K562 (cell line): Measurements from ENCODE around the gene FAM53A. TPM values are rescaled to one million over a fixed set of nuclear protein-coding genes. Genes with fewer than 3 reads are reported as not detected.

Source experiments
- BRF1 ChIP-seq: IDR thresholded peaks from 3 replicates; pipeline ENCODE4 v1.6.1; 2011; ENCODE audit warnings: borderline replicate concordance, mild to moderate bottlenecking; ENCODE audit not compliant: insufficient read length; ENCODE audit errors: extremely low read depth
- DACH1 ChIP-seq: fragments of 450-650 bp; IDR thresholded peaks from 2 replicates; pipeline ENCODE4 v1.6.1; 2018; ENCODE audit not compliant: partially characterized antibody
- E2F1 ChIP-seq: sonication (generic); formaldehyde crosslinking; IDR thresholded peaks from 2 replicates; pipeline ENCODE4 v1.8.1; 2023; ENCODE audit warnings: mild to moderate bottlenecking, missing genetic modification reagents, moderate library complexity
- EGR1 ChIP-seq: fragments of 450-650 bp; conservative IDR thresholded peaks from 2 replicates; pipeline ENCODE4 v1.6.1; 2017; ENCODE audit warnings: mild to moderate bottlenecking
- HSF4 ChIP-seq: fragments of 250-450 bp; sonication (Bioruptor Pico); IDR thresholded peaks from 2 replicates; pipeline ENCODE4 v2.1.2; 2022; ENCODE audit warnings: mild to moderate bottlenecking, moderate library complexity, borderline replicate concordance
- LCOR ChIP-seq: sonication (generic); formaldehyde crosslinking; IDR thresholded peaks from 2 replicates; pipeline ENCODE4 v1.8.0; 2022; ENCODE audit warnings: mild to moderate bottlenecking, missing genetic modification reagents
- MCM3 ChIP-seq: fragments of 450-650 bp; IDR thresholded peaks from 2 replicates; pipeline ENCODE4 v1.6.1; 2016
- MTF1 ChIP-seq: fragments of 250-450 bp; sonication (Bioruptor Pico); IDR thresholded peaks from 2 replicates; pipeline ENCODE4 v1.9.0; 2021; ENCODE audit warnings: moderate library complexity, mild to moderate bottlenecking, inconsistent platforms, borderline replicate concordance
- NCOR1 ChIP-seq: fragments of 450-650 bp; IDR thresholded peaks from 2 replicates; pipeline ENCODE4 v1.6.1; 2016; ENCODE audit warnings: mild to moderate bottlenecking, moderate library complexity
- NR3C1 ChIP-seq: sonication (generic); formaldehyde crosslinking; IDR thresholded peaks from 2 replicates; pipeline ENCODE4 v1.8.1; 2022; ENCODE audit warnings: missing genetic modification reagents
- NUFIP1 ChIP-seq: fragments of 450-650 bp; IDR thresholded peaks from 2 replicates; pipeline ENCODE4 v1.6.1; 2018; ENCODE audit not compliant: partially characterized antibody
- SMARCA5 ChIP-seq: fragments of 450-650 bp; IDR thresholded peaks from 2 replicates; pipeline ENCODE4 v1.6.1; 2016
- TAF15 ChIP-seq: fragments of 200-400 bp; formaldehyde crosslinking; IDR thresholded peaks from 2 replicates; pipeline ENCODE4 v1.6.1; 2017; ENCODE audit warnings: mild to moderate bottlenecking, low read depth, low read length, moderate library complexity
- TARDBP ChIP-seq: fragments of 450-650 bp; IDR thresholded peaks from 2 replicates; pipeline ENCODE4 v1.6.1; 2016
- TCFL5 ChIP-seq: fragments of 250-450 bp; sonication (Bioruptor Pico); conservative IDR thresholded peaks from 2 replicates; pipeline ENCODE4 v1.6.1; 2021; ENCODE audit warnings: mild to moderate bottlenecking, moderate library complexity, matching md5 sums
- ZFP30 ChIP-seq: fragments of 250-450 bp; sonication (Bioruptor Pico); IDR thresholded peaks from 2 replicates; pipeline ENCODE4 v1.8.0; 2022; ENCODE audit warnings: moderate library complexity, mild to moderate bottlenecking, inconsistent platforms, borderline replicate concordance
- ZKSCAN1 ChIP-seq: fragments of 150-350 bp; IDR thresholded peaks from 2 replicates; pipeline ENCODE4 v1.6.1; 2016; ENCODE audit warnings: low read depth, low read length
- ZNF197 ChIP-seq: fragments of 200-800 bp; sonication (Bioruptor generic); IDR thresholded peaks from 2 replicates; pipeline ENCODE4 v1.6.1; 2016; ENCODE audit warnings: low read depth, missing genetic modification characterization, missing compliant biosample characterization
- ZNF41 ChIP-seq: fragments of 250-450 bp; sonication (Bioruptor Pico); conservative IDR thresholded peaks from 2 replicates; pipeline ENCODE4 v1.4.0; 2020; ENCODE audit warnings: mild to moderate bottlenecking
- ZNF589 ChIP-seq: fragments of 200-800 bp; sonication (Bioruptor generic); IDR thresholded peaks from 2 replicates; pipeline ENCODE4 v1.6.1; 2016; ENCODE audit warnings: low read depth, missing genetic modification characterization, missing compliant biosample characterization
- polyA plus RNA-seq, 8 experiments: library from polyadenylated mRNA; depleted of rRNA in 4 of 8; stranded (reverse) in 5 of 8; unstranded in 3 of 8; fragments of >200 nt; fragmentation: Nextera tagmentation in 2 of 8; fragmentation: Illumina TruSeq in 1 of 8; extraction: Ambion mirVana in 2 of 8; extraction: Trizol in 1 of 8; gene quantifications; 2 replicates each; pipeline versions ENCODE4 v1.2.1 to v1.2.3, GENCODE V29; 2011 to 2014; ENCODE audit warnings: inconsistent platforms in 1 of 8, missing spikeins in 1 of 8
- total RNA-seq, 7 experiments: library from RNA; depleted of rRNA in 6 of 7; stranded (reverse); fragments of >200 nt in 6 of 7; fragmentation: Illumina TruSeq in 2 of 7; extraction: Trizol in 2 of 7; gene quantifications; 2 replicates each; pipeline versions ENCODE4 v1.2.1 to v1.2.3, GENCODE V29; 2011 to 2021; ENCODE audit warnings: low replicate concordance in 1 of 7
- TF ChIP-seq, protein P1 (sequence below): fragments of 250-450 bp; sonication (Bioruptor Pico); IDR thresholded peaks from 2 replicates; pipeline ENCODE4 v1.5.0; 2020; ENCODE audit warnings: mild to moderate bottlenecking
- TF ChIP-seq, protein P2 (sequence below): sonication (generic); formaldehyde crosslinking; IDR thresholded peaks from 2 replicates; pipeline ENCODE4 v1.8.0; 2023; ENCODE audit warnings: mild to moderate bottlenecking, missing genetic modification reagents
- TF ChIP-seq, protein P3 (sequence below): fragments of 250-450 bp; sonication (Bioruptor Pico); IDR thresholded peaks from 2 replicates; pipeline ENCODE4 v1.5.0; 2021

FAM53A gene
- total and polyA plus RNA-seq, 9 of the 15 experiments (the other 6 are each of a cell fraction or from before 2014, with no cell fraction given): 0.53 to 2.7 (median 1.4) TPM; not detected in 2

DNA sequence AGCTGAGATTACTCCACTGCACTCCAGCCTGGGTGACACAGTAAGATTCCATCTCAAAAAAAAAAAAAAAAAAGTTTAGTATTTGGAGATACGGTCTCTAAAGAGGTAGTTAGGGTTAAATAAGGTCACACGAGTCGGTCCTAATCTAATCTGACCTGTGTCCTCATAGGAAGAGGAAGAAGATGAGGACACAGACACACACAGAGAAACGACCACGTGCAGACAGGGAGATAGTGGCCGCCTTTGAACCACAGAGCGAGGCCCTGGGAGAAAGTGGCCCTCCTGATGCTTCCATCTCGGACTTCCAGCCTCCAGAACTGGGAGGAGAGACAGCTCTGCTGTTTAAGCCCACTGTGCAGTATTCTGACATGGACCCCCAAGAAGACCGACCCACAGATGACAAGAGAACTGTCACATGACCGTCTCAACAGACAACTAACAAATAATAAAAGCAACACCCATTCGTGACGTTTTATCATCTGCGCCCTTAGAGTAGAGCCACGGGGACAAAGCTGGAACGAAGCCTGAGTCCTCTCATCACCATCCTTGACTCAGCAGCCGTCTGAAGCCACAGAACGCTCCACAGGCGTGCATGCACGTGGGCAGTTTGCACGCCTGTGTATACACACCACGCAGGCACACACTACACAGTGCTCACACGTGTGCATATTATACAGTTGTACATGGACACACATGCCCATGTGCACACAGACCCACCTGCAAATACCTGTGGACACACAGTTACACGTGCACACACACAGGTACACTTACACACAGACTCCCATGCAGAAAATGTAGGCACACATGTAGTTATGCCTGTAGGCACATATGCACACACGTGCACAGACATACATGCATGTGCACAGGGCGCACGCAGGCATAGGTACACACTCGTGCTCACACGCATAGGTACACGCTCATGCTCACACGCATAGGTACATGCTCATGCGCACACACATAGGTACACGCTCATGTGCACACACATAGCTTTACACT is 51.7 kb downstream of the FAM53A start (continued):
- TF ChIP-seq ZFP30 (no peak), MCM3 (no peak), ZNF197 (no peak), TCFL5 (CRISPR knock-in tag) (no peak), TARDBP (no peak), MTF1 (no peak), NR3C1 (CRISPR knock-in tag) (no peak), NCOR1 (0 out of 2 replicates have a peak, but pooled peaks have one; percentile 25), E2F1 (no peak), TAF15 (no peak), ZNF41 (CRISPR knock-in tag) (no peak), SMARCA5 (no peak), BRF1 (no peak), HSF4 (CRISPR knock-in tag) (no peak), LCOR (CRISPR knock-in tag) (no peak), ZKSCAN1 (no peak), ZNF589 (no peak), EGR1 (no peak), DACH1 (no peak), NUFIP1 (no peak)
- TF ChIP-seq, protein P1, sequence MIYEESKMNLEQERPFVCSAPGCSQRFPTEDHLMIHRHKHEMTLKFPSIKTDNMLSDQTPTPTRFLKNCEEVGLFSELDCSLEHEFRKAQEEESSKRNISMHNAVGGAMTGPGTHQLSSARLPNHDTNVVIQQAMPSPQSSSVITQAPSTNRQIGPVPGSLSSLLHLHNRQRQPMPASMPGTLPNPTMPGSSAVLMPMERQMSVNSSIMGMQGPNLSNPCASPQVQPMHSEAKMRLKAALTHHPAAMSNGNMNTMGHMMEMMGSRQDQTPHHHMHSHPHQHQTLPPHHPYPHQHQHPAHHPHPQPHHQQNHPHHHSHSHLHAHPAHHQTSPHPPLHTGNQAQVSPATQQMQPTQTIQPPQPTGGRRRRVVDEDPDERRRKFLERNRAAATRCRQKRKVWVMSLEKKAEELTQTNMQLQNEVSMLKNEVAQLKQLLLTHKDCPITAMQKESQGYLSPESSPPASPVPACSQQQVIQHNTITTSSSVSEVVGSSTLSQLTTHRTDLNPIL (CRISPR knock-in tag): no peak
- TF ChIP-seq, protein P2, sequence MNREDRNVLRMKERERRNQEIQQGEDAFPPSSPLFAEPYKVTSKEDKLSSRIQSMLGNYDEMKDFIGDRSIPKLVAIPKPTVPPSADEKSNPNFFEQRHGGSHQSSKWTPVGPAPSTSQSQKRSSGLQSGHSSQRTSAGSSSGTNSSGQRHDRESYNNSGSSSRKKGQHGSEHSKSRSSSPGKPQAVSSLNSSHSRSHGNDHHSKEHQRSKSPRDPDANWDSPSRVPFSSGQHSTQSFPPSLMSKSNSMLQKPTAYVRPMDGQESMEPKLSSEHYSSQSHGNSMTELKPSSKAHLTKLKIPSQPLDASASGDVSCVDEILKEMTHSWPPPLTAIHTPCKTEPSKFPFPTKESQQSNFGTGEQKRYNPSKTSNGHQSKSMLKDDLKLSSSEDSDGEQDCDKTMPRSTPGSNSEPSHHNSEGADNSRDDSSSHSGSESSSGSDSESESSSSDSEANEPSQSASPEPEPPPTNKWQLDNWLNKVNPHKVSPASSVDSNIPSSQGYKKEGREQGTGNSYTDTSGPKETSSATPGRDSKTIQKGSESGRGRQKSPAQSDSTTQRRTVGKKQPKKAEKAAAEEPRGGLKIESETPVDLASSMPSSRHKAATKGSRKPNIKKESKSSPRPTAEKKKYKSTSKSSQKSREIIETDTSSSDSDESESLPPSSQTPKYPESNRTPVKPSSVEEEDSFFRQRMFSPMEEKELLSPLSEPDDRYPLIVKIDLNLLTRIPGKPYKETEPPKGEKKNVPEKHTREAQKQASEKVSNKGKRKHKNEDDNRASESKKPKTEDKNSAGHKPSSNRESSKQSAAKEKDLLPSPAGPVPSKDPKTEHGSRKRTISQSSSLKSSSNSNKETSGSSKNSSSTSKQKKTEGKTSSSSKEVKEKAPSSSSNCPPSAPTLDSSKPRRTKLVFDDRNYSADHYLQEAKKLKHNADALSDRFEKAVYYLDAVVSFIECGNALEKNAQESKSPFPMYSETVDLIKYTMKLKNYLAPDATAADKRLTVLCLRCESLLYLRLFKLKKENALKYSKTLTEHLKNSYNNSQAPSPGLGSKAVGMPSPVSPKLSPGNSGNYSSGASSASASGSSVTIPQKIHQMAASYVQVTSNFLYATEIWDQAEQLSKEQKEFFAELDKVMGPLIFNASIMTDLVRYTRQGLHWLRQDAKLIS: no peak
- TF ChIP-seq, protein P3, sequence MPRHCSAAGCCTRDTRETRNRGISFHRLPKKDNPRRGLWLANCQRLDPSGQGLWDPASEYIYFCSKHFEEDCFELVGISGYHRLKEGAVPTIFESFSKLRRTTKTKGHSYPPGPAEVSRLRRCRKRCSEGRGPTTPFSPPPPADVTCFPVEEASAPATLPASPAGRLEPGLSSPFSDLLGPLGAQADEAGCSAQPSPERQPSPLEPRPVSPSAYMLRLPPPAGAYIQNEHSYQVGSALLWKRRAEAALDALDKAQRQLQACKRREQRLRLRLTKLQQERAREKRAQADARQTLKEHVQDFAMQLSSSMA (CRISPR knock-in tag): no peak
